ENCODE measurements around the gene SRPK2.

The SRPK2 gene

DNA sequence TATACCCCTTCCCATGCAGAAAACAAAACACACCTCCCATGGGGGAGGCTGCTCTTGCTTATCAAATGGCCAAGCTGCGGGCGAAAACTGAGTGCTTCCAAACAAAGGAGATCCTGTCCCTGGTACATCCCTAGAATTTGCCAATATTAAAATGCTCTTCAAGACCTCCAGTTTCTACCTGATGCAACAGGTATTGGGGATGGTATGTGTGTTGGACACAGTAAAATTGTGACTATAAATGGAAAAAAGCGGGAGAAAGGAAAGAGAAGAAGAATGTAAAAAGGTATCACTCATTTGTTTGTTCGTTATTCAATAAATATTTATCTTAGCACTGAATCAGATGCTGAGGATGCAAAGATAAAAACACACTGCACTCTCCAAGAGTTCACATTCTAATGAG is 250.8 kb downstream of the SRPK2 start:
- DNase-seq: no peak
- POLR2A ChIA-PET: no interaction called here
- no peak overlapping the region for H3K27ac ChIP-seq (ENCODE audit: insufficient read depth in 1 of 2, low read depth in 1 of 2, low read length in 2 of 2, poor library complexity in 1 of 2, severe bottlenecking in 2 of 2)
- no peak overlapping the region for H3K4me3 ChIP-seq (ENCODE audit: control insufficient read depth in 1 of 7, extremely low read depth in 1 of 7, insufficient read depth in 4 of 7, low read depth in 2 of 7, low read length in 6 of 7)
- no peaks in the 10 kb centered on the region for H3K9me3 ChIP-seq (ENCODE audit: control extremely low read depth in 1 of 5, control insufficient read depth in 4 of 5, insufficient read depth in 2 of 5, low read depth in 1 of 5, low read length in 4 of 5)
- no CpG with 5 or more reads among the region's 4 CpGs for WGBS (ENCODE audit: insufficient coverage)
- CTCF ChIA-PET: no interaction called here
- no peaks in the 10 kb centered on the region for H3K27me3 ChIP-seq (replicated peaks in 2 of 5; ENCODE audit: control insufficient read depth in 4 of 5, insufficient read depth in 5 of 5, low read length in 4 of 5)
- peaks cover 7 to 58% (median 28%) of the 10 kb centered on the region in 4 experiments for H3K36me3 ChIP-seq (ENCODE audit: control insufficient read depth in 4 of 4, insufficient read depth in 4 of 4, low read length in 3 of 4)
- H3K4me1 ChIP-seq (ENCODE audit: control extremely low read depth in 1 of 4, control insufficient read depth in 4 of 4, insufficient read depth in 4 of 4, low read length in 3 of 4): no peaks in the 10 kb centered on the region

DNA sequence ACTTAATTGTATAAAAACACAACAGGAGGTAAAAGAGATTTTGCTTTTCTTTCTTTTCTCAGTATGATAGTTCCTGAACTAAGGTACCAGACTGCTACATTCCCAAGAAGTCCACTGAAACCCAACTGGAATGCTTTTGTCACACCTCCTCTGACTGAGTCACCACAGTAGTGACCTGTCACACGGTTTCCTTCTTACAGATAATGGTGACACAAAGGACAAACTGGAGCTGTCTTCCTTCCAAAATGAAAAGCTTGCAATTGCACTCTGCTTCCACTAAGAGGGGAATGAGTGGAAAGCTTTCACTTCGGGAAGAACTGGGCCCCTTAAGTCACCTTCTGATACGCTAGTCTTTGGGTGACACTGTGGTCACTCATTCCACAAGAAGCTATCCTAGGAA is 252.5 kb downstream of the SRPK2 start:
- H3K4me1 ChIP-seq (ENCODE audit: control extremely low read depth in 1 of 4, control insufficient read depth in 4 of 4, insufficient read depth in 4 of 4, low read length in 3 of 4): peaks cover 0 to 2% (median 0%) of the 10 kb centered on the region in 4 experiments
- ChIA-PET POLR2A (no interaction called here), CTCF (interaction anchor here (1.7 to 1.8 kb wide), 2 partner anchors 9 to 10 kb away, joined by 9 to 10 read pairs; no protein-coding TSS in a partner anchor)
- H3K9me3 ChIP-seq (ENCODE audit: control extremely low read depth in 1 of 5, control insufficient read depth in 4 of 5, insufficient read depth in 2 of 5, low read depth in 1 of 5, low read length in 4 of 5): no peaks in the 10 kb centered on the region
- no peak overlapping the region for H3K4me3 ChIP-seq (ENCODE audit: control insufficient read depth in 1 of 7, extremely low read depth in 1 of 7, insufficient read depth in 4 of 7, low read depth in 2 of 7, low read length in 6 of 7)
- WGBS (ENCODE audit: insufficient coverage): 96% methylated on average over 3 of the region's 3 CpGs
- H3K27ac ChIP-seq (ENCODE audit: insufficient read depth in 1 of 2, low read depth in 1 of 2, low read length in 2 of 2, poor library complexity in 1 of 2, severe bottlenecking in 2 of 2): no peak overlapping the region
- no peak for DNase-seq
- peaks cover 4 to 60% (median 28%) of the 10 kb centered on the region in 4 experiments for H3K36me3 ChIP-seq (ENCODE audit: control insufficient read depth in 4 of 4, insufficient read depth in 4 of 4, low read length in 3 of 4)
- no peaks in the 10 kb centered on the region for H3K27me3 ChIP-seq (replicated peaks in 2 of 5; ENCODE audit: control insufficient read depth in 4 of 5, insufficient read depth in 5 of 5, low read length in 4 of 5)

DNA sequence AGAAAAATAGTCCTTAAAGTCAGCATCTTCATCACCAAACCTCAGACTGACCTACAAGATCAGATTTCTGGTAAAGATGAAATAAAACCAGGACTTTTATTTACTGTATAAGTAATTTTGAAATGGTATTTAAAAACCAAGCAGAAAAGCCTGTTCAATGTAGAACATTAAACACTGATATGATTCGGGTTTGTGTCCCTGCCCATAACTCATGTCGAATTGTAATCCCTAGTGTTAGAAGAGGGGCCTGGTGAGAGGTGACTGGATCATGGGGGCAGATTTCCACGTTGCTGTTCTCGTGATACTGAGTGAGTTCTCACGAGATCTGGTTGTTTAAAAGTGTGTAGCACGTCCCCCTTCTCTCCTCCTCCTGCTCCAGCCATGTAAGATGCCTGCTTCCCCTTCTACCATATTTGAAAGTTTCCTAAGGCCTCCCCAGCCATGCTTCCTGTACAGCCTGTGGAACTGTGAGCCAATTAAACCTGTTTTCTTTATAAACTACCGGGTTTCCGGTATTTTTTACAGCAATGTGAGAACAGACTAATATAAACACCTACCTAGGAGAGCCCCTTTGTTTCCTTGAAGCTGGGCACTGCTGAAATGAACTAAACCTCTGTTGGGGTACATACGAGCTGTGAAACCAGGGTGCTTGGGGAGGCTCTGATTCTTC is 254.6 kb downstream of the SRPK2 start:
- Histone ChIP-seq H3K4me1 (ENCODE audit: control extremely low read depth in 1 of 4, control insufficient read depth in 4 of 4, insufficient read depth in 4 of 4, low read length in 3 of 4) (peaks cover 0 to 5% (median 0%) of the 10 kb centered on the region in 4 experiments), H3K4me3 (ENCODE audit: control insufficient read depth in 1 of 7, extremely low read depth in 1 of 7, insufficient read depth in 4 of 7, low read depth in 2 of 7, low read length in 6 of 7) (no peak overlapping the region), H3K27me3 (replicated peaks in 2 of 5; ENCODE audit: control insufficient read depth in 4 of 5, insufficient read depth in 5 of 5, low read length in 4 of 5) (no peaks in the 10 kb centered on the region), H3K36me3 (ENCODE audit: control insufficient read depth in 4 of 4, insufficient read depth in 4 of 4, low read length in 3 of 4) (peaks cover 7 to 68% (median 24%) of the 10 kb centered on the region in 4 experiments), H3K9me3 (ENCODE audit: control extremely low read depth in 1 of 5, control insufficient read depth in 4 of 5, insufficient read depth in 2 of 5, low read depth in 1 of 5, low read length in 4 of 5) (no peaks in the 10 kb centered on the region), H3K27ac (ENCODE audit: insufficient read depth in 1 of 2, low read depth in 1 of 2, low read length in 2 of 2, poor library complexity in 1 of 2, severe bottlenecking in 2 of 2) (no peak overlapping the region)
- DNase-seq: no peak
- ChIA-PET POLR2A (no interaction called here), CTCF (no interaction called here)
- 97% methylated on average over 9 of the region's 9 CpGs for WGBS (ENCODE audit: insufficient coverage)

DNA sequence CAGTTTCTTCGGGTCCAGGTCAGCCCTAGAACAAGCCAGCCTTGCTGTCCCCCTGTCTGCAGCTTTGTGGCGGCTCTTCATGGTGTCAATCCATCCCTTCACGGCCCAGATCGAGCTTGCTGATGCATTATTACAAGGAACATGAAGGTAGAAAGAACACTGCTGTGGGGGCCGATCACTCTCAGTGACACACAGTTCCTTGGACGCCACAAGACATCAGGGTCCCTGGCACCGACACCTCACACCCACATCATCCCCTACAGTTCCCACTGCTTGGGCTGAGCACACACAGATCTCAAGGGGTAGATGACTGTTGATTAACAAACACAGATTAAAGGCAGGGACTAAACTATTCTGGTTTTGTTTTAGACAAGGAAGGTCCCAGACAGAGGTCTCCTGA is 255.4 kb downstream of the SRPK2 start:
- ChIA-PET CTCF (no interaction called here), POLR2A (no interaction called here)
- H3K27me3 ChIP-seq (replicated peaks in 2 of 5; ENCODE audit: control insufficient read depth in 4 of 5, insufficient read depth in 5 of 5, low read length in 4 of 5): no peaks in the 10 kb centered on the region
- no peaks in the 10 kb centered on the region for H3K9me3 ChIP-seq (ENCODE audit: control extremely low read depth in 1 of 5, control insufficient read depth in 4 of 5, insufficient read depth in 2 of 5, low read depth in 1 of 5, low read length in 4 of 5)
- 100% methylated on average over 4 of the region's 7 CpGs for WGBS (ENCODE audit: insufficient coverage)
- no peak for DNase-seq
- no peak overlapping the region for H3K4me3 ChIP-seq (ENCODE audit: control insufficient read depth in 1 of 7, extremely low read depth in 1 of 7, insufficient read depth in 4 of 7, low read depth in 2 of 7, low read length in 6 of 7)
- peaks cover 0 to 5% (median 0%) of the 10 kb centered on the region in 4 experiments for H3K4me1 ChIP-seq (ENCODE audit: control extremely low read depth in 1 of 4, control insufficient read depth in 4 of 4, insufficient read depth in 4 of 4, low read length in 3 of 4)
- no peak overlapping the region for H3K27ac ChIP-seq (ENCODE audit: insufficient read depth in 1 of 2, low read depth in 1 of 2, low read length in 2 of 2, poor library complexity in 1 of 2, severe bottlenecking in 2 of 2)
- H3K36me3 ChIP-seq (ENCODE audit: control insufficient read depth in 4 of 4, insufficient read depth in 4 of 4, low read length in 3 of 4): peaks cover 7 to 64% (median 22%) of the 10 kb centered on the region in 4 experiments

DNA sequence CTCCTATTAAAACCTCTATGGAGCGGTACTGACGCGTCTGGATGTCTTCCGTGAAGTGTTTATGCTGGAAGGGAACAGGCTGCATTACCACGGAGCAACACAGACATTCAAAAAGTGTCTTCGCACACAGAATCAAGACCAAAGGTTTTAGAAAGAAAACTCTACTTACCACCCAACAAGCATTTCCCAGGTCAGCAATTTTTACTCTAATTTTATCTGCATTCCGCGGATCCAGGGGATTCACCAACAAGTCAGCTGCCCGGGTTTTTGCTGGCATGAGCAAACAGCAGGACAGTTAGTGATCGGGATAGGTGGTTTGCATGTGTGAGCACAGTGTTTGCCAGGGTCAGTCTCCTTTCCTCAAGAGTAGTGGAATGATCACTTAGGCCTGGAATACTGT is 255.9 kb downstream of the SRPK2 start:
- ChIA-PET CTCF (no interaction called here), POLR2A (no interaction called here)
- H3K36me3 ChIP-seq (ENCODE audit: control insufficient read depth in 4 of 4, insufficient read depth in 4 of 4, low read length in 3 of 4): peaks cover 5 to 63% (median 22%) of the 10 kb centered on the region in 4 experiments
- WGBS (ENCODE audit: insufficient coverage): 98% methylated on average over 10 of the region's 10 CpGs
- peaks cover 0 to 5% (median 0%) of the 10 kb centered on the region in 4 experiments for H3K4me1 ChIP-seq (ENCODE audit: control extremely low read depth in 1 of 4, control insufficient read depth in 4 of 4, insufficient read depth in 4 of 4, low read length in 3 of 4)
- H3K4me3 ChIP-seq (ENCODE audit: control insufficient read depth in 1 of 7, extremely low read depth in 1 of 7, insufficient read depth in 4 of 7, low read depth in 2 of 7, low read length in 6 of 7): no peak overlapping the region
- H3K27me3 ChIP-seq (replicated peaks in 2 of 5; ENCODE audit: control insufficient read depth in 4 of 5, insufficient read depth in 5 of 5, low read length in 4 of 5): no peaks in the 10 kb centered on the region
- no peak overlapping the region for H3K27ac ChIP-seq (ENCODE audit: insufficient read depth in 1 of 2, low read depth in 1 of 2, low read length in 2 of 2, poor library complexity in 1 of 2, severe bottlenecking in 2 of 2)
- H3K9me3 ChIP-seq (ENCODE audit: control extremely low read depth in 1 of 5, control insufficient read depth in 4 of 5, insufficient read depth in 2 of 5, low read depth in 1 of 5, low read length in 4 of 5): no peaks in the 10 kb centered on the region
- DNase-seq: no peak

DNA sequence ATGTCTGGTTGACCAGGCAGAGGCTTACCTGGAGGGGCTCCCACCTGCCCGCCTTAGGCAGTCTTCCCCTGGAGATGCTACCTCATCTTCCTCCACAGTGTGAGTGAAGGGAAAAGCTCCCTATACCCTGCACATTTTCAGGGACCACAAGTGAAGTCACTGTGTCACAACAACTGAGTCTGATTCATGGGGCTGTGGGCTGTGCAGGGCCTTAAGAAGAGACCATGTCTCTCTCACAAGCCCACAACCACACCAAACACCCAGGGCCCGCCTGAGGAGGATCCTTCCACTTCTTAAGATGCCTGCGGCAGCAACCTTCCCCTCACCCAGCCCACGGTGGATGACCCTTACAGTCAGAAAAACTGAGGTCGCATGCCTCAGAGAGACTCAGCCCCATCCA is 256.4 kb downstream of the SRPK2 start:
- ChIA-PET CTCF (no interaction called here), POLR2A (no interaction called here)
- H3K27me3 ChIP-seq (replicated peaks in 2 of 5; ENCODE audit: control insufficient read depth in 4 of 5, insufficient read depth in 5 of 5, low read length in 4 of 5): no peaks in the 10 kb centered on the region
- H3K4me3 ChIP-seq (ENCODE audit: control insufficient read depth in 1 of 7, extremely low read depth in 1 of 7, insufficient read depth in 4 of 7, low read depth in 2 of 7, low read length in 6 of 7): no peak overlapping the region
- H3K36me3 ChIP-seq (ENCODE audit: control insufficient read depth in 4 of 4, insufficient read depth in 4 of 4, low read length in 3 of 4): peaks cover 5 to 61% (median 19%) of the 10 kb centered on the region in 4 experiments
- H3K4me1 ChIP-seq (ENCODE audit: control extremely low read depth in 1 of 4, control insufficient read depth in 4 of 4, insufficient read depth in 4 of 4, low read length in 3 of 4): peaks cover 0 to 5% (median 0%) of the 10 kb centered on the region in 4 experiments
- no peaks in the 10 kb centered on the region for H3K9me3 ChIP-seq (ENCODE audit: control extremely low read depth in 1 of 5, control insufficient read depth in 4 of 5, insufficient read depth in 2 of 5, low read depth in 1 of 5, low read length in 4 of 5)
- no peak overlapping the region for H3K27ac ChIP-seq (ENCODE audit: insufficient read depth in 1 of 2, low read depth in 1 of 2, low read length in 2 of 2, poor library complexity in 1 of 2, severe bottlenecking in 2 of 2)
- 94% methylated on average over 4 of the region's 5 CpGs for WGBS (ENCODE audit: insufficient coverage)
- DNase-seq: no peak

DNA sequence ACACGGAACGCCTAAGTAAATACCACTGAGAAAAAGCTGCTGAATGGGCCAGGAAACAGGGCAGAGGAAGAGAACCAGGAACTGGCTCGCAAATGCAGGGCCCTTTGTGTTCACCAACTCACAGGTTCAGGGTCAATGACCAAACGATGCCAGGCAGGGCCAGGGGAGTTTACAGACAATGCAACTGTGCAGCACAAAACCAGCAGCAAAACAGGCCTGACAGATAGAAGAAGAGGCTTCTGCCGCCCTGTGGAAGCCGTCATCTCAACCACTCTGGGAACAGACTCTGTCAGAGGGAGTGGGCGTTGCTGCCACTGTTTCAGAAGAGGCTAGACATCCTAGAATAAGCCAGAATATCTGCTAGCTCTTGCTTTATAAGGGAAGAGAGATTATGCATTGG is 256.8 kb downstream of the SRPK2 start:
- ChIA-PET POLR2A (no interaction called here), CTCF (no interaction called here)
- H3K4me1 ChIP-seq (ENCODE audit: control extremely low read depth in 1 of 4, control insufficient read depth in 4 of 4, insufficient read depth in 4 of 4, low read length in 3 of 4): peaks cover 0 to 5% (median 0%) of the 10 kb centered on the region in 4 experiments
- no peaks in the 10 kb centered on the region for H3K9me3 ChIP-seq (ENCODE audit: control extremely low read depth in 1 of 5, control insufficient read depth in 4 of 5, insufficient read depth in 2 of 5, low read depth in 1 of 5, low read length in 4 of 5)
- 93% methylated on average over 7 of the region's 7 CpGs for WGBS (ENCODE audit: insufficient coverage)
- no peaks in the 10 kb centered on the region for H3K27me3 ChIP-seq (replicated peaks in 2 of 5; ENCODE audit: control insufficient read depth in 4 of 5, insufficient read depth in 5 of 5, low read length in 4 of 5)
- H3K27ac ChIP-seq (ENCODE audit: insufficient read depth in 1 of 2, low read depth in 1 of 2, low read length in 2 of 2, poor library complexity in 1 of 2, severe bottlenecking in 2 of 2): no peak overlapping the region
- no peak for DNase-seq
- H3K4me3 ChIP-seq (ENCODE audit: control insufficient read depth in 1 of 7, extremely low read depth in 1 of 7, insufficient read depth in 4 of 7, low read depth in 2 of 7, low read length in 6 of 7): no peak overlapping the region
- H3K36me3 ChIP-seq (ENCODE audit: control insufficient read depth in 4 of 4, insufficient read depth in 4 of 4, low read length in 3 of 4): peaks cover 5 to 59% (median 17%) of the 10 kb centered on the region in 4 experiments
